Endodermal cell (in vitro differentiated cells): ENCODE data around the gene ELP4. TPM values are rescaled to one million over a fixed set of nuclear protein-coding genes. Genes with fewer than 3 reads are reported as not detected.

Experiments used
- DNase-seq: peaks from one replicate; pipeline ENCODE4 v3.0.0-alpha.2; 2017
- H3K27ac ChIP-seq: 2 replicates; pipeline ENCODE4 v1.5.1; 2013; ENCODE audit warnings: mild to moderate bottlenecking, low read depth, low read length, moderate library complexity
- H3K27me3 ChIP-seq: 2 replicates; pipeline ENCODE4 v1.6.1; 2013; ENCODE audit warnings: mild to moderate bottlenecking, low read length, moderate library complexity; ENCODE audit not compliant: insufficient read depth, control insufficient read depth, poor library complexity, severe bottlenecking
- H3K36me3 ChIP-seq: 2 replicates; pipeline ENCODE4 v1.7.0; 2013; ENCODE audit warnings: mild to moderate bottlenecking, low read length, moderate library complexity; ENCODE audit not compliant: control insufficient read depth, insufficient read depth
- H3K4me1 ChIP-seq: one replicate; pipeline ENCODE4 v1.7.0; 2013; ENCODE audit warnings: low read length; ENCODE audit not compliant: control insufficient read depth, insufficient read depth
- H3K4me3 ChIP-seq: 2 replicates; pipeline ENCODE4 v1.5.1; 2013; ENCODE audit warnings: mild to moderate bottlenecking, low read length, moderate library complexity
- H3K9ac ChIP-seq: 2 replicates; pipeline ENCODE4 v1.6.1; 2013; ENCODE audit warnings: mild to moderate bottlenecking, low read length, moderate library complexity; ENCODE audit not compliant: poor library complexity, severe bottlenecking; ENCODE audit errors: extremely low read depth
- H3K9me3 ChIP-seq: 2 replicates; pipeline ENCODE4 v1.6.1; 2013; ENCODE audit warnings: mild to moderate bottlenecking, low read length, moderate library complexity; ENCODE audit not compliant: control insufficient read depth
- H3K27ac Mint-ChIP-seq: 2 replicates; pipeline ENCODE4 v1.8.0; 2020; ENCODE audit warnings: mixed read lengths
- H3K27me3 Mint-ChIP-seq: 2 replicates; pipeline ENCODE4 v1.8.0; 2021; ENCODE audit warnings: mild to moderate bottlenecking, mixed read lengths; ENCODE audit not compliant: insufficient read depth
- H3K36me3 Mint-ChIP-seq: 2 replicates; pipeline ENCODE4 v1.8.0; 2020; ENCODE audit warnings: low read depth, mixed read lengths
- H3K4me1 Mint-ChIP-seq: 2 replicates; pipeline ENCODE4 v1.8.0; 2020; ENCODE audit warnings: mixed read lengths
- H3K4me3 Mint-ChIP-seq: 2 replicates; pipeline ENCODE4 v1.8.0; 2020; ENCODE audit warnings: mild to moderate bottlenecking, moderate library complexity, mixed read lengths
- H3K9me3 Mint-ChIP-seq: 2 replicates; pipeline ENCODE4 v1.8.0; 2020; ENCODE audit warnings: mild to moderate bottlenecking, mixed read lengths
- CTCF ChIP-seq: fragments of 200-600 bp; sonication (generic); conservative IDR thresholded peaks from 2 replicates; pipeline ENCODE4 v1.5.0; 2021; ENCODE audit warnings: antibody characterized with exemption, mild to moderate bottlenecking
- WGBS, 2 experiments: methylation state at CpG; one replicate each; pipeline versions ENCODE4 v1.1.5 to v1.1.7; 2013; ENCODE audit warnings: missing lambda C conversion rate in 2 of 2, mixed read lengths in 1 of 2; ENCODE audit not compliant: insufficient coverage in 1 of 2, insufficient read length in 1 of 2; 5-methylcytosine and 5-hydroxymethylcytosine counted together
- total RNA-seq, 2 donors: library from RNA; stranded (reverse); fragmentation: NEBNext Ultra II Directional in 1 of 2; extraction: Animal tissue kit (Norgen Biotek cat#: 25700) in 1 of 2; gene quantifications; 2 replicates in 1 of 2; 3 replicates in 1 of 2; pipeline ENCODE4 v1.2.1, GENCODE V29; 2021

Gene ELP4
- total RNA-seq, 2 donors from 2014 or later: 19.1 to 25.2 TPM

- TF ChIP-seq CTCF: no peak
- peaks cover 40% of the 10 kb centered on the region for H3K4me1 Mint-ChIP-seq
- peak overlapping the region; percentile 26 for H3K4me3 Mint-ChIP-seq
- H3K27me3 Mint-ChIP-seq: peaks cover 93% of the 10 kb centered on the region
- WGBS, 2 experiments: 12 to 18% methylated on average over 9 to 18 of the region's 18 CpGs
- Histone ChIP-seq H3K4me3 (no peak overlapping the region), H3K36me3 (no peaks in the 10 kb centered on the region), H3K27ac (no peak overlapping the region), H3K9me3 (no peaks in the 10 kb centered on the region), H3K27me3 (peaks cover 91% of the 10 kb centered on the region), H3K4me1 (peaks cover 19% of the 10 kb centered on the region), H3K9ac (no peak overlapping the region)
- no peaks in the 10 kb centered on the region for H3K36me3 Mint-ChIP-seq
- no peaks in the 10 kb centered on the region for H3K9me3 Mint-ChIP-seq
- no peak for DNase-seq
- H3K27ac Mint-ChIP-seq: no peak overlapping the region
Observed at GRCh38 chr11:31824332-31824878, 314.8 kb downstream of the ELP4 start.

GRCh38 chr11:31824879-31825837 is 315.6 kb downstream of the ELP4 start:
- Histone ChIP-seq H3K36me3 (no peaks in the 10 kb centered on the region), H3K9me3 (no peaks in the 10 kb centered on the region), H3K9ac (no peak overlapping the region), H3K27me3 (peaks cover 83% of the 10 kb centered on the region), H3K4me3 (no peak overlapping the region), H3K4me1 (peaks cover 22% of the 10 kb centered on the region), H3K27ac (no peak overlapping the region)
- 1 to 6% methylated on average over 20 to 52 of the region's 52 CpGs for WGBS, 2 experiments
- DNase-seq: peak; percentile 70
- no peak for TF ChIP-seq CTCF
- Mint-ChIP-seq H3K9me3 (no peaks in the 10 kb centered on the region), H3K27me3 (peaks cover 91% of the 10 kb centered on the region), H3K27ac (no peak overlapping the region), H3K4me3 (peak overlapping the region; percentile 26), H3K4me1 (peaks cover 47% of the 10 kb centered on the region), H3K36me3 (no peaks in the 10 kb centered on the region)

- Histone ChIP-seq H3K27ac (no peak overlapping the region), H3K9ac (no peak overlapping the region), H3K27me3 (peaks cover 75% of the 10 kb centered on the region), H3K4me1 (peaks cover 25% of the 10 kb centered on the region), H3K9me3 (no peaks in the 10 kb centered on the region), H3K4me3 (peak overlapping the region; percentile 61), H3K36me3 (no peaks in the 10 kb centered on the region)
- Mint-ChIP-seq H3K9me3 (no peaks in the 10 kb centered on the region), H3K27me3 (peaks cover 85% of the 10 kb centered on the region), H3K4me3 (peak overlapping the region; percentile 38), H3K4me1 (peaks cover 50% of the 10 kb centered on the region), H3K27ac (no peak overlapping the region), H3K36me3 (no peaks in the 10 kb centered on the region)
- TF ChIP-seq CTCF: no peak
- WGBS, 2 experiments: 0 to 6% methylated on average over 6 to 37 of the region's 37 CpGs
- peak; percentile 72 for DNase-seq
Observed at GRCh38 chr11:31825838-31826484, 316.4 kb downstream of the ELP4 start.
